Measurements from ENCODE around the gene HILPDA.

Gene HILPDA, protein sequence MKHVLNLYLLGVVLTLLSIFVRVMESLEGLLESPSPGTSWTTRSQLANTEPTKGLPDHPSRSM

DNA sequence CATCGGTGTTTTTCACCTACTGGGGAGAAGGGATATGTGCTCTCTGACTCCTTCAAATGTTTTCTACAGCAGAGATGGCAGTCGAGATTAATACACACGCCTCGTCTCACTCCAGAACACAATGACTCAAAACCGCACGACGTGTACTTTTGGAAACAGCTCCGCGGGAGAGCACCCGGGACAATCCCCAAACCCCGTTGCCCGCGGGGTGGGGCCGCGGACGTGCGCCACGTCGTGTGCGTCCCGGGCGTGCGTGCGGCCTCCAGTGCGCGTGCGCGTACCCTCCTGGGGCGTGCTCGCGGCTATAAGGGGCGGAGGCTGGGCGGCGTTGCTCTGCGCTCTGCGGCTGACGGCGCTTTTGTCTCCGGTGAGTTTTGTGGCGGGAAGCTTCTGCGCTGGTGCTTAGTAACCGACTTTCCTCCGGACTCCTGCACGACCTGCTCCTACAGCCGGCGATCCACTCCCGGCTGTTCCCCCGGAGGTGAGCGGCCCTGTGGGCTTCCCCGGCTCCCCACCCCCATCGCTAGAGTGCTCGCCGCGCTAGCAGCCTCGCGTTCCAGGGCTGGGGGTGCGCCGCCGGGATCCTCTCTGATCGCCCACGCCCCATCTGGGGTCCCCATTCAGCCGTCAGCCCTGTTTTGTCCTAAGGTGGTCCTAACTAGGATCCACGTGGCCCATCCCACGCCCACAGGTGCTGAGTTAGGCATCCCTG, at the start of gene HILPDA:
Gene HILPDA, plus strand, starts transcription at position 336 of the 712 bp plus-strand sequence. CDS start 1,391 bp downstream, outside the sequence.
- intact Hi-C loops (cut with DNase I), result loop anchor here (10.0 kb wide), 1 partner anchor 79 kb away; no protein-coding TSS in a partner anchor
- DNase-seq, result peak; percentile 74 to 95 (median 92)

DNA sequence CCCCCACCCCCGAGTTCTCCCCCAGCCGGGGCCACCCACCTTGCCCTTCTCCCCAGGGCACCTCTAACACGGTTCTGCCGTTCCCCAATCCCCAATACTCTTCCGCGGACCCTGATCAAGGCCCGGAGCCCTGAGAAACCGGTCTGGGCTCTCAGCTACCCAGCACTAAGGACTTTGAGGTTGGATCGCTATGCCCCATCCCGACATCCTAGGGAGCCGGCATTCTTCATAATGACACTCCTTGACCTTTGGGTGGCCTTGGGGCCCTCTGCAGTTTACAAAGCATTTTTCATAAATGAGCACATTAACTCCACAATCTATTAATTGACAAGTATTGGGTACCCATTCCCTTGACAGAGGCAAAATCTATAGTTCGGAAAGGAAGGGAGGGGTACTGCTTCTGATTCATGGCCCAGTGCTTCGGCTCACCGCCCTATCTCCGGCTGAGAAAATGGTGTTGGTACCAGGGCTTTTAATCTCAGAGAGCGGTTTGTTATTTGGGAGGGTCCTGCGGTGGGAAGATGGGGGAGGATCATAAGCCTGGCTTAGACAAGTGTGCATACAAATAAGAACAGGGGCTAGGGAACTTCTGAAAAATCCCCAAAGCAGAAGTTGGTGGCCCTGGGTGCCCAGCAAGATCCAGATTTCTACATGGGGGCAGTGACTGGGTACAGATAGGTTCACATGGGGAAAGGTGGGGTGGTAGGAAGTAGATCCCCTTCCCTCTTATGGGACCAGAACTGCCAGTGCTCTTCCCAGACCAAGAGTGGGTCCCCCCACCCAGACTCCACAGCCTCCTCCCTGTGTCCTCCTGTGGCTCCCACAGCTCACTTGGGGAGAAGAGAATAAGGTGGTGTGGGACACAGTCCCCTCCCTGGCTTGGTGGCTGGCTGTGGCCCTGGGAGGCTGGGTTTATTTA, 49.1 kb upstream of the HILPDA start:
- no peak for DNase-seq
- intact Hi-C loops (cut with DNase I), result no loop called here

DNA sequence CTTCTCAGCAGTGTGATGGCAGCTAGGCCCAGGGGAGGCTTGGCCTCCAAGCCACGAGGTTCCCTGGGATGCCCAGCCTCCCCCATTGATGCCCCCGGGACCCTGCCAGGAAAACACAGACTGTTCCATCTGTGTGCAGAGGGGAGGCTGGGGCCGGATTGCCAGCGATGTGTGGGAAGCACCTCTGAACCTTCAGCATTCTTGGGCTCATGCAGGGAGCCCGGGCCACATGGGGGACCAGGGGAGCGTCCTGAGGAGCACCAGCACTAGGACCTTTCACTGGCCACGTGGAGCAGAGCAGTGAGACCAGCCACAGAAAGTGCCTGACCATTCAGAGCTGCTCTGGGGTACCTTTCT, 48.5 kb upstream of the HILPDA start:
- intact Hi-C loops (cut with DNase I), result no loop called here
- no peak for DNase-seq

DNA sequence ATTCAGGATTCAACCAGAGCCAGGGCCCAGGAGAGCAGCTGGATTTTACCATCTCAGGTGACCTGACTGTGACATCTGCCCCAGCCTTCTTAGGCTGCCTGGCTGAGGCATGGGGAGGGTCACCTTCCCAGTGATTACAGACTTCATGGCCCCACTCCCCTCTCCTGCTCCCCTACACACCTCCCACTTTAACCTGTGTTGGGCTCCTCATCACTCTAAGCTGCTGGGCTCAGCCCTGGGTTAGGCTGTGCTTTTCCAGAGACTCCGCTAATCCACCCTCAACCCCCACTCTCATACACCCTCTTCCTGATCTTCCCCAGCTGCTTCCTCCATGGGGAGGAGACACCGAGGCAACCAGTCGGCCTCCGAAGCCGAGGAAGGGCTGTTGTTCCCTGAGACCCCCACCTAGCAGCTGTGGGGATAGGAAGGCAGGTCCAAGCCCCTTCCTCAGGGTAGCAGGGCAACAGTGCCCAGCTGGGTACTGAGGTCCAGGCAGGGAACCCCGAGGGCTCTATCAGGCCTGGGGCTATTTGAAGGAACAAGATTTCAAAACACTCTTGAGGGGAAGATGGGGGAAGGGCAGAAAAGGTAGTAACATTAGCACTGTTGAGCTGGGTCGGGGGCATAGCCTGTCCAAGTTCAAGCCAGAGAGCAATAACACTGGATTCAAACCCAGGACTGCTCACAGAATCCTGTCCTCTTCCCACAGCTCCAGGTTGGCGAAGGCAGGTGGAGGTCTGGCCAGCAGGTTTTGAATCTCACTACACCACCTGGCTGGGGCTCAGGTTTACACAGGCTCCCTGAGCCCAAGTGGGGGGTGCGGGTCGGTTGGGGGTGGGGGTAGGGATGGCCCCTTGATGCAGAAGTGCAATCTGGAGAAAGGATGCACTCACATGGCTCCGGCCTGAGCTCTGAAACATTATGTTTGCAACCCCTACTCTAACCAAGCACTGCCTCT, 47.6 kb upstream of the HILPDA start:
- peak in 8 of 42 donors; percentile 24 to 52 (median 39) for DNase-seq
- intact Hi-C loops (cut with DNase I), result no loop called here

DNA sequence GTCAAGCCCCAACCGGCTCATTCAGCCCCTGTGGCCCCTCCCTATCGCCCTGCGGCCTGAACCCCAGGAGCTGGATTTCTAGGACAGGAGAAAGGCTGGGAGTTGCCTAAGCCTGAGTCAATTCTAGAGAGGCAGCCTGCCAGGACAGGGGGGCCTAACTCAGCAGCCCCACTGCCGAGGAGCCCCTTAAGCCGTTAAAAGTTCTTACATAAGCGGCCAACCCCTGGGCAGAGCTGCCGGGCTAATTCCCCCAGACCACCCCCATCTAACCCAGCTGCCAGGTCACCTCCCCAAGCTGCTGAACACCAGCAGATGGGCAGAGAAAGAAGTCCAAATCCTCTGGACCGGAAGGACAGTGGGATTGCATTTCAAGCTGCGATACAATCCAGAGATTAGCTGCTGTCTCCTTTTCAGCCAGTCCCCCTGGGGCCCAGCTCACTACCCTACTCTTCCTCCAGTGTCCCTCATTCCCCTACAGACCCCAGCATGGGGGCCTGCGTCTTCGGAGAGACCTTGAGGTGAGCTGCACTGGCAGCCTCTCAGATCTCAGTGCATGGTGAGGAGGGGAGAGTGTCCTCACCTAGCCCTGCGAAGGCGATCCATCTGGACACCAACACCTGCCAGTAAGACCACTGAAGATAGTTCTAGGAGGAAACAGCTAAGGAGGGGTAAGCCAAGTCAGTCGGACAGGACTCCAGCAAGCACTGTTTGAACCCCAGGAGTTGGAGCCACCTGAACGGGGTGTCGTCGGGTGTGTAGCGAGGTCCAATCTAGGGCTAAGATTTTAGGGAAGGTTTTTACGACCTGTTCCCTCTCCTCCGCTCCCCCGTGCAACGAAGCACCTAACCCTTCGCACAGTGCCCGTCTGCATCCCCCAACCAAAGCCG, 46.7 kb upstream of the HILPDA start:
- intact Hi-C loops (cut with DNase I), result no loop called here

DNA sequence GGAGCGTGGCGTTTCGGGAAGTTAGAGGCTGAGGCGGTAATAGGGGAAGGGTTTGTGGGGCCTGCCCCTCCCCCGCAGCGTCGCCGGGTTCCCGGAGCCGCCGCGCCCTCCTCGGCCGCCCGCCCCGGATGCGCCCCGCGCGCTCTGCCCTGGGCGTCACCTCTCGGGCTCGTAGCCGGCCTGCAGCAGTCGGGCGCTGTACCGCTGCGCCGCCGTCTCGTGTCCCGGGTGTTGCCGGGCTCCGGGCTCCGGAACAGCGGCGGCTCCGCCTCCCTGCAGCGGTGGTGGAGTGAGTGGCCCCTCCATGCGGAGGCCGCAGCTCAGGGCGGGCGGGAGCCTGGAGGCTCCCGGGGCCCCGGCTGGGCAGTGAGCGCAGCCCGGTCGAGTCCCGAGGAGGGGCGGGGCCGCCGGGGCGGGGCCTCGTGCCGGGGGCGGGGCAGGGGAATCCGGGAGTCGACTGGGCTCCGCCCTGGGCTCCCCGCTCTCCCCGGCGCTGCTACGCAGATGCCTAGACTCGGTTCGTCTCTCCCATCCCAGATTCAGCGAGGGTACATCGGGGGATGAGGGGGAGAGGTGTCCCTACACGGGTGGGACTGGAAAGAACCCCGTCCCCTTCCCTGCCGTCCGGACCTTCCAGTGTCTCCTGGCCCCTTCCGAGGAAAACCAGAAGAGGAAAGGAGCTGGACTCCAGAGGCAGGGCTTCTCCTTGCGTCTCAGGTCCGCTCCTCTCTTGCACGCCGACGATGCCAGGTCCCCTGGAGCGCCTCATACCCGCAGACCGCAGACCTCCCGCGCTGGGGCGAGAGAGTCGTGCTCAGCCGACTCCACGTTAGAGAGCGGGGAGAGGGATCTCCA, 45.9 kb upstream of the HILPDA start, which contains the start of gene IMPDH1:
Gene IMPDH1, minus strand, starts transcription at position 387 of the 855 bp plus-strand sequence. Its CDS starts 81 bp downstream, at position 306.
- peak; percentile 62 to 96 (median 90) for DNase-seq
- intact Hi-C loops (cut with DNase I), result no loop called here

More for the DNA sequence above, 46.7 kb upstream of the HILPDA start:
- peak in 2 of 42 donors; percentile 16 to 26 for DNase-seq

DNA sequence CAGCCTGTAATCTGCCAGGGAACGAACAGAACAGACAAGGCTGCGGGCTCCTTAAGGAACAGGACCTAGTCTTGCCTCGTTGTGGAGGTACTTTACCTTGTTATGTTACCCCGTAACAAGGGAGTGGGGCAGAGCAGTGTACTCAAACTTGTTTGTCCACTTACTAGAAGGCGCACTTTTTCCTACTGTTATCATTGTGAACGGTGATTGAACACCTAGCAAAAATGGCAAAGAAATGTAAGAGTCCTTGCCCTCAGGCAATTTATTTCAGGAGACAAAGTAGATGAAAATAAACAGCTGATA, 45.3 kb upstream of the HILPDA start:
- intact Hi-C loops (cut with DNase I), result no loop called here
- DNase-seq, result no peak

DNA sequence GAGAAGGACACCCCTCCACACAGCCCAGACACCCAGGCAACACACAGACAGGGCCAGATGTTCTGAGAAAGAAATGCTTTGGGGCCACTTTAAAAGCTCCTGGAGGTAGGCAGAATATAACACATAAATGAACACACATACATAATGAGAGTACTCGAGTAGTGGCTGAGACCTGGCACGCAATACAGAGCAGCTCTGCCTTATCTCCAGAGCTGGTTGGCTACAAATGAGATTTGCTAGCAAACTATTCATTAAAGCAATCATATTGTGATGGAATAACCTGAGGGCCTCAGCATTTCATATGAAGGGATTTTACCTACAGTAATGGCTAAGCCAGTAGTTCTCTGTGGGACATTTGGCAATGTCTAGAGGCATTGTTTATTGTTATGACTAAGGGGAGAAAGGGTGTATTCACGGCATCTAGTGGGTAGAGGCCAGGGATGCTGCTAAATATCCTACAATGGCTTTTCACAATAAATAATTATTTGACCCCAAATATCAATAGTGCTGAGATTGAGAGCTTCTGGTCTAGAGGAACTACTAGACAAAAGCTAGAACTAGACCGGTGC, 40.4 kb upstream of the HILPDA start:
- intact Hi-C loops (cut with DNase I), result no loop called here
- no peak for DNase-seq

DNA sequence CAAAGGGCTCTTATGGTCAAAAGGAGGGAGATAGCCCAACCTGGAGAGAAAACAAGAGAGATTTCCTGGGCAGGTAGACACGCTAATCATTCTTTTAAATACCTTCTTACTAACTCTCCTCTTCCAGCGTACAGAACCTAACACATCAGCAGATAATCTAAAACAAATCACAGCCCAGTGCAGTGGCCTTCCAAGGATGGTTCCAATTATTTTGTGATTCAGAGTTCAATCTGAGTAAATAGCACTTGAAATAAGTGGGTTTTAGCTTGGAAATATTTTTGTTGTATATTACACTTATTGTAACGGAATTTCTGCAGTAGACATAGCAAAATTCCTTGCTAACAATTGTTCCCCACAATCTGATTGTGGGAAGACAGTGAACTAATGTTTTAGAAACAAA, 38.6 kb upstream of the HILPDA start:
- intact Hi-C loops (cut with DNase I), result no loop called here

DNA sequence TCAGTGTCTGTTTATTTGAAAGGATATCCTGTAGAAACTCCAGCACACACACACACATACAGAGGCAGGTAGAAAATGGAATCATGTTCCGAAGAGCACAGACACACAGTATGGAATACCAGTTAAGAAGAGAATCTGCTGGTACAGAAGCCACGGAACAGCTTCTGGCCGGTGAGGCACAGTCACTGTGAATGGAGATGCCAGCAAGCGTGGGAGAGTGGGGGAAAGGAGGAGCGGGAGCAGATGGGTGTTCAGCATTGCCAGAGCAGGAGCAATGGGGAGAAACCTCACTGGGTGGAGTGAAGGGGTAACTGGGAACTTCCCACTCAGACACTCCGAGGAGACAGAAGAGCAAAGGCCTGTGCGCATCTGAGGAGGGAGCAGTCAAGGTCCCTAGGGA, 36.4 kb upstream of the HILPDA start:
- intact Hi-C loops (cut with DNase I), result no loop called here
- no peak for DNase-seq

More for the DNA sequence above, 38.6 kb upstream of the HILPDA start:
- DNase-seq, result no peak

DNA sequence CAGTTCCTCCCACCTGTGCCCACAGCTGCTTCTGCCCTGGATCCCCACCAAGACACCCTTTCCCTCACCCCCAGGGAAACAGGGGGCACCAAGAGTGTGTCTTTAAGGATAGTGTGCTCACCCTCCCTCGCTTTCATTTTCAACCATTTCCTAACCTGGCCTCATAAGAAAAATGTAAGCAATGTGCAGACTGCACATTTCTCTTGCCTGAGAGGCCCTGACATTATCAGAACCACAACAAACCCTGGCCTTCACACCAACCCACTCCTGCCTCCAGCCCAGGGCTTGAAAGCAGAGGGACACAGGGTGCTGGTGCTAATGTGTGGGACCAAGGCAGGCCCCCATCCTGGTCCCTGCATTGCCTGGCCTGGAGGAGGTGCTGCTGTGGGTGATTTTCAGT, 34.9 kb upstream of the HILPDA start:
- intact Hi-C loops (cut with DNase I), result no loop called here
- DNase-seq, result peak in 1 of 42 donors; percentile 9

DNA sequence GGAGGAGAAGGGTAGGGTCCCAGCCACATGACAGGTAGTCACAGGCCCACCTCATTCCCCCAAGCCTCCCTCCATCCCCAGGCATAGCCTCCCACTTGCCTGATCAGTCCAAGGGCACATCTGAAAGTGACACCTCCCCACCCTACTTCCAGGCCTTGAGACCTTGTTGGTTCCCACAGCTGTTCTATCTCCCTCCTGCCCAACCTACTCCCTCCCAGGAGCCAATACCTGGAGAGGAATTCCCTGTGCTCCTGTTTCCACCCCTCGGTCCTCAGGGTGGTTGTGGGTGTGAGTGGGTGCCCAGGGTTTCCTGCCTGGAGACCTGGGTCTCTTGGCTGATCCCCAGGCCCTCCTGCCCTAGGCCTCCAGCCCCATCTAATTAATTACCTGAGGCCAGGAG, 34.3 kb upstream of the HILPDA start:
- intact Hi-C loops (cut with DNase I), result no loop called here
- peak in 1 of 42 donors; percentile 5 for DNase-seq

DNA sequence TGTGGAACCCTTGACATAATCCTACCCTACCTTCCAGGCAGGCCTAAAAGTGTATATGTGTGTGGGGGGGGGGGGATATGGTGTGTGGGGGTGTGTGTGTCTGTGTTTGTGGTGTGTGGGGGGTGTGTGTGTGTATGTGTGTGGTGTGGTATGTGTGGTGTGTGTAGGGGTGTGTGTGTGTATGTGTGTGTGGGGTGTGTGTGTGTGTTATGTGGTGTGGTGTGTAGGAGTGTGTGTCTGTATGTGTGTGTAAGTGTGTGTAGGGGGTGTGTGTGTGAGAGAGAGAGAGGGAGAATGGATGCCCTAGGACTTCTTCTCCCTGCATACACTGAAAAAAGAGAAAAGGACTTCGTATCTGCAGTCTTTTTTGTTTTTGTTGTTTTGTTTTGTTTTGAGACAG, 33.6 kb upstream of the HILPDA start:
- DNase-seq, result no peak
- intact Hi-C loops (cut with DNase I), result no loop called here

DNA sequence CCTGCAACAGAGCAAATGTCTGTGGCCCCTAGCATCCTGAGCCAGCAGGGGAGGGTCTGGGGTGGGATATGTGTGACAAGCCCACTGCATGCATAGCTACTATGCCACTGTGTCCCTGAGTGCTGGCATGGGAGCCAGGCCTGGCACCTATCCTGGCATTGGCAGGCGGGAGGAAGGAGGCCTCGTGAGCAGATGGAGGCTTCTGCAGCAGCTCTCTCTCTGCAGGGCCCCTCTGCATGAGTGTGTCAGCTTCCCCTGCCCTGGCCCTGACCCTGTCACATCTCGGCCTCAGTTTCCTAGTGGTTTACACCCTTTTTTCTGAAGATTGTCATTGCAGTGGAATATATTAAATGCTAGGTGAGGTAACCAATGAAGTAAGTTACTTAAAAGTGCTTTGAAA, 32.8 kb upstream of the HILPDA start:
- intact Hi-C loops (cut with DNase I), result no loop called here
- peak in 5 of 42 donors; percentile 13 to 57 (median 37) for DNase-seq

DNA sequence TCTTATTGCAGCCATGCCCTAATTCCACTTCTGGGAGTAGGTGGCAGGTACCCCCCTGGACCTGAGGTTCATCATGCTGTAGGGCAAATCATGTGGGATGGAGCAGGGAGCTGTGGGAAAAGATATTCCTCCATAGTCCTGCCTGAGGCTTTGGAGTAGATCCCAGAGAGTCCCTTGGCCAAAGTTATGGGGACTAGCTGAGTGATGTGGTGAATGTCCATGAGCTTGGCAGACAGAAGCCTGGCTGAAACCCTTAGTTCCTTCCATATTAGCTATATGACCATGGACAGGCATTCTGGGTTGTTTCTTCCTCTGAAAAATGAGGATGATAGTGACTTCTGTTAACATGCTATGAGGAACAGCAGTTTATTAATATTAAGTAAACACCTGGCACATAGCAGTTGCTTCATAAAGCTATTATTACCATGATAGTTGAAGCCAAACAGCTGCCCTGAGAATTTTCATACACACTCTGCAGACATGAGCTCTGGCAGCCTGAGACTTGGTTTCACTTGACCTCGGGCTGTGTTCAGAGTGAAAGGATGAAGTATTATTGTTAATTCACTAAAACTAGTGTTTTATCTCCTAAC, 30.9 kb upstream of the HILPDA start:
- intact Hi-C loops (cut with DNase I), result no loop called here
- DNase-seq, result no peak

DNA sequence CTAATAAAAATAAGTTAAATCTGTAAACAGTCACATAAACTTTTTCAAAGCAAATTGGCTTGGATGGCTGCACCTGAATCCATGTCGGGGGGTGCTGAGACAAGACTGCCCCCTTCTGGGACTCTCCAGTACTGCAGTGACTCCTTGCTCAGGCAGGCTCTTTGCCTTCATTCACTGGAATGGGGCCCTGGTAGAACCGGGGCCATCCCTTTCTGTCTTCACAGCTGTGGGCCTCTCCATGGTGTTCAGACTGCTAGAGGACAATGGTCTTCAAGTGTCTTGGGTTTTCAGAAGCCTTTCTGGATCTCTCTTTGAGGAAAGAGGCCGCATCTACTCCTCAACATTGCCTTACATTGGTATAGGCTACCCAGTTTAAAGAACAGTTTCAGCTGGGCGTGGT, 29.8 kb upstream of the HILPDA start:
- peak in 41 of 42 donors; percentile 54 to 93 (median 82) for DNase-seq
- intact Hi-C loops (cut with DNase I), result loop anchor here (2.0 kb wide), 1 partner anchor 33 kb away; no protein-coding TSS in a partner anchor
